GM10847 (cell line): ENCODE results near the gene TTC9B.

Experiments
- POLR2A ChIP-seq: IDR thresholded peaks from 2 replicates; pipeline ENCODE4 v1.6.1; 2011; ENCODE audit not compliant: insufficient read length; ENCODE audit errors: extremely low read depth

Gene TTC9B

GRCh38 chr19:40229484-40229883 lies 11.3 kb upstream of the TTC9B start:
- TF ChIP-seq POLR2A: no peak

DNA sequence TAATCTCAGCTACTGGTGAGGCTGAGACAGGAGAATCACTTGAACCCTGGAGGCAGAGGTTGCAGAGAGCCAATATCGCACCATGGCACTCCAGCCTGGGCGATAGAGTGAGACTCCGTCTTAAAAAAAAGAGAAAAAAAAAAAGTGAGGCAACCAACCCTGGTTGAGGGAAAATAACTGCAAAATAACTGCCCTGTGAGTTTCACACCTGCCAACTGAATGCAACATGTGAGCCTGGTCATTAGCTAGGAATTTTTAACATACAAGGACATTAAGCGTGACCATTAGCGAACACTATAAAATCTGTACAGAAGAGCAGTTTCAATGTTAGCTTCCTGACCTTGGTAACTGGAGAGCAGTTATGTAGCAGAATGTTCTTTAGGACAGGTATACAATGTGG lies 10.7 kb upstream of the TTC9B start:
- no peak for TF ChIP-seq POLR2A

- no peak for TF ChIP-seq POLR2A
Observed at GRCh38 chr19:40228346-40228745, 10.2 kb upstream of the TTC9B start.

DNA sequence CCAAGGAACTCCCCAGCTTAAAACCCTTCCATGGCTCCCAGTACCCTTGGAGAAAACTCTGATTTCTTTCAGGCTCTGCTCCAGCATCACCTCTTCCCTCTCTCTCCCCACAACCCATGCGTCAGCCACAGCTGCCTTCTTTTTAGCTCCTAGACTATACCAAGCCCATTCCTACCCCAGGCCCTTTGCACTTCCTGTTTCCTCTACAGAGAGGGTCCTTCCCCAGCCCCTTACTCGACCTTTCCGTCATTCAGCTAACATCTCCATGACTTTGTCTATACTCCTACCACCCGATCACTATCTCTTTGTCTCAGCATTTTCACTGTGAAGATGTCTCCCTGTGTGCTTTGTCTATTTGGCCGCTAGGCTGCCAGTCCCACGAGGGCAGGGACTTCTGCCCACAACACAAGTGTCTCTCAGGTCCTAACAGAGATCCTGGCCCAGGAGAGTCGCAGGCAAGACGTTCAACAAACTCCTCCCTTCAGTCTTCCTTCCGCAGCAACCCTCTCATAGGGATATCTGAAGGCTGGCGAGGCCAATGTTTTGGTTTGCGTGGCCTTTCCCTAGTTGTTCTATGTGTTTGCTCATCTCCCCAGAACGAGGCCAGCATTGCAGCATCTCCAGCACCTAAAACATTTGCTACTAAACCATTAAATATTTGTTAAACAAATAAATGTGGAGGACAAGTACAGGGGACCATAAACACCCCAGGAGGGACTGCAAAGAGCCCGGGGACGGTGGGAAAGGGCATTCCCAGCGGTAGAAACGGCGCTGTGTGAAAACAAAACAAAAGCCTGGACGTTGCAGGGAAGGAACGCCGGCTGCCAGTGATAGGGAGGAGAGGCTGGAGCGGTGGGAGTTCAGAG lies 7.5 kb upstream of the TTC9B start:
- no peak for TF ChIP-seq POLR2A

DNA sequence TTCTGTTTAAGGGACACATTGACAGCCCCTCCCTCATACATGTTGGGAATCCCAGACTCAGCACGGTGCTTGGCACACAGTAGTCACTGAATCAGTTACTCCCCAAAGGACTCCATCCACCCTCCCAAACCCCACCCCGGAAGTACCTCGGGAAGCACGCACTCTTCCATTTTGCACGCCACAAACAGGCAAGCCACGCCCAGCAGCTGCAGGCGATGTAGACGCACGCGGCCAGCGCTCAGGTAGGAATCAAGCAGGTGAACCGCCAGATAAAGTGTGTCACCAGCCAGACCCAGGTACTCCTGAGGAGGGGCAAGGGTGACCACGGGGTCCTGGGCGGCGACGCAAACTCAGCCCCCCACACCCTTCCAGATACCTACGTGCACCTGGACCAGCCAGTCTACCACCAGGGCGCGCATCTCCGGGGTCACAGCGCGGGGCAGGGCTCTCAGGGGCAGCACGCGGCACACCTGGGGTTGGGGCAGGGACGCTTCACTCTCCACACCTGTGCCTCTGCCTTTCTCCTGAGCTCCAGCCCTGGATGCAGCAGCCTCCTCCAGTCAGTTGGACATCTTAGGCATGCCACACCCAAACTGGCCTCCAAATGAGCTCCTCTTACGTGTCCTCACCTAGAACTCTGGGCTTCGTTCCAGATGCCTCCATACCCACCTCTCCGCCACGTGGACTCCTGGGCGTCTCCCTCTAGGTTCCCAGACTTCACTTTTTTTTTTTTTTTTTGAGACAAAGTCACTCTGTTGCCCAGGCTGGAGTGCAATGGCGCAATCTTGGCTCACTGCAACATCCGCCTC lies 6.4 kb upstream of the TTC9B start:
- TF ChIP-seq POLR2A: no peak

- no peak for TF ChIP-seq POLR2A
Observed at GRCh38 chr19:40223135-40223822, 5.1 kb upstream of the TTC9B start.

GRCh38 chr19:40221858-40222619 lies 3.9 kb upstream of the TTC9B start:
- TF ChIP-seq POLR2A: no peak

DNA sequence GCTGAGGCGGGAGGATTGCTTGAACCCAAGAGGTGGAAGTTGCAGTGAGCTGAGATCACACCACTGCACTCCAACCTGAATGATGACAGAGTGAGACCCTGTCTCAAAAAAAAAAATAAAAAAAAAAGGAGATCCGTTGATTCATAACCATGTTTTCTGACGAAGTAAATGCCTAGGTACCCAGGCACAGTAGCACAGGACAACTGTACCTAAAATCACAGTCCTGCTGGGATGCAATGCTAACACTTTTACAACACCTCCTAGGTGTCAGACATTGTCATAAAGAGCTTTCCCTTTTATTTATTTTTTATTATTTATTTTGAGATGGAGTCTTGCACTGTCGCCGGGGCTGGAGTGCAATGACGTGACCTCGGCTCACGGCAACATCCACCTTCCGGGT lies 2.5 kb upstream of the TTC9B start:
- TF ChIP-seq POLR2A: no peak

GRCh38 chr19:40219721-40220276 lies 1.6 kb upstream of the TTC9B start:
- TF ChIP-seq POLR2A: no peak

DNA sequence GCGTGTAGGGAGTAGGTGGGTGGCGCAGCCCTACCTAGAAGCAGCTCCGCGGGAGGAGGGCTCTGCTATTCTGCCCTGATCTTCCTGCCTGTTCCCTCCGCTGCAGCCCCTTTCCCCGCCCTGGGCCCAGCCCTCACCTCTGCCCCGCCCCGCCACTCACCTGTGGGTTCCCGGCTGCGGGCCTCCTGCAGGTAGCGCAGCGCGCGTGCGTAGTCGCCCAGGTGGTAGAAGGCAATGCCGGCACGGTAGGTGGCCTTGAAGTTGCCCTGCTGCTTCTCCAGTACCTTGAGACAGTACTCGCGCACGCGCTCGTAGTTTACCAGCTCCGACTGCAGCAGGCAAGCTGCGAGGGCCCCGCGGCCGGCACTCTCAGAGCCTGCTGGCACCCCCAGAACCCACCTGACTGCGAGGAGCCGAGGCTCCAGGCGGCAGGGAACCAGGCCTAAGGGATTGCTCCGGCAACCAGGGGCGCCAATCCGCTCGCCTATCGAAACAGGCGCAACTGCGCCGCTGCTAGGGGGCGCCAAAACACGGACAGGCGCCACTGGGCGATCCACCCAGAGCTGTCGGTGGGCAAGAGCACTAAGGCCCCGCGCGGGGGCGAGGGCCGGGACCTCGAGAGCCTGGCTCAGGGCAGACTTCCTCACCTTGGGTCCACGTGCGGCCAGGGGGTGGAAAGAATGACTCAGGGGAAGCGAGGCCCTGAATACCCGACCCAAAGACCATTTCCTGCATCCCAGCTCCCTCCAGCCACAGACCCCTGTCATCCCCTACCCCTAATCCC lies 965 bp downstream of the TTC9B start:
- TF ChIP-seq POLR2A: no peak

GRCh38 chr19:40216777-40217026 lies 1.5 kb downstream of the TTC9B start:
- TF ChIP-seq POLR2A: no peak

DNA sequence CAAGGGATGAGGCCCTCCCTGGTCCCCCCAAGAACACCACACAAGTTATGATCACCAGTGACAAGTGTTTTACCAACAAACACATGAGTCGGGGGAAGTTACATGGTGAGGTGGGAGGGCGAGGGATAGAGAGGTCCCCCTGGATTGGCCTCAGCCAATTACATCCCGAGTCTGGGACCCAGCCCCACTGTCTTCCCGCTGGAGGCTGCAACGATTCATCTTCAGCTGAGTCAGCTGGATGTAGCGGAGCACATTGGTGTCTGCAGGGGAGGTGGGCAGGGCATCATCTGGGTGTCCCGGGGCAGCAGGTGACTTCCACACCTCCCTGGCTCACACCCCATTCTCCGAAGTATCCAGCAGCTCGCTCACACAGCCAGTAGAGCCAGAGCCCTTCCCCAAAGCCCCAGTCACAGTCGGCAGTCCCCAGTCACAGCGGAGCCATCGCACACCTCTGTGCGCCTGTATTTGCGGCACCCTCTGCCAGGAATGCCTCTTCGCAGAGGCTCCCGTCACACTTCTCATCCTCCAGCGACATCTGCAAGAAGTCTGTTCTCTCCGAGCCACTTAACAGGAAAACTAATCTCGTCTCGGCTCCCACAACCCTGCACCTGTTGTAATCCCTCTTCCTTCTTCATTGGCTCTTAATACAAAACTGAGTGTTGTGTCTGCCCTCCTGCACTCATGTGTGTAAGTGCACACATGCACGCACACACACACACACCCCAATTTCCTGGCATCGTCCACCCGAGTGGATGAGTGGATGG lies 2.0 kb downstream of the TTC9B start:
- TF ChIP-seq POLR2A: no peak

DNA sequence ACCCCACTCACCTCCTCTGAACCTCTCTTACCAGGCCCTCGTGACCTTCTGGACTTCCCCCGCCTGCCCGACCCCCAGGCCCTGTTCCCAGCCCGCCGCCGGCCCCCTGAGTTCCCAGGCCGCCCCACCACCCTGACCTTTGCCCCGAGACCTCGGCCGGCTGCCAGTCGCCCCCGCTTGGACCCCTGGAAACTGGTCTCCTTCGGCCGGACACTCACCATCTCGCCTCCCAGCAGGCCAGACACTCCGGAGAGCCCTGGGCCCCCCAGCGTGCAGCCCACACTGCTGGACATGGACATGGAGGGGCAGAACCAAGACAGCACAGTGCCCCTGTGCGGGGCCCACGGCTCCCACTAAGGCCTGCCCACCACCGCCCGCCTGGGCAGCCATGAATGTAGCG lies 3.2 kb downstream of the TTC9B start:
- TF ChIP-seq POLR2A: no peak
